WTC11 (cell line): ENCODE measurements around the gene PDZD2. TPM values are rescaled to one million over a fixed set of nuclear protein-coding genes. Genes with fewer than 3 reads are reported as not detected.

ENCODE experiments used
- ATAC-seq: fragments of 200-7000 bp; cut with Tn5 transposase; 2 replicates; pipeline ENCODE4 v1.10.0; 2021; ENCODE audit warnings: mild to moderate bottlenecking, moderate library complexity
- CTCF ChIA-PET: fragments of 300-600 bp; sonication (Branson Sonifier 250); formaldehyde crosslinking; loops from one replicate; lab custom pipeline; 2021; ENCODE audit warnings: antibody characterized with exemption; lab: Charles Lee
- POLR2A ChIA-PET: fragments of 350-600 bp; sonication (Branson Sonifier 250); formaldehyde crosslinking; loops from one replicate; lab custom pipeline; 2021; ENCODE audit warnings: antibody characterized with exemption; lab: Charles Lee
- DNase-seq: peaks from one replicate; pipeline ENCODE4 v3.0.0; 2021; ENCODE audit warnings: low spot score
- H3K27ac Mint-ChIP-seq: 2 replicates; pipeline ENCODE4 v1.8.0; 2021; ENCODE audit warnings: mixed read lengths
- H3K27me3 Mint-ChIP-seq: 2 replicates; pipeline ENCODE4 v1.8.0; 2021; ENCODE audit warnings: low read depth, mild to moderate bottlenecking, moderate library complexity, mixed read lengths
- H3K36me3 Mint-ChIP-seq: 2 replicates; pipeline ENCODE4 v1.8.0; 2021; ENCODE audit warnings: mixed read lengths
- H3K4me1 Mint-ChIP-seq: 2 replicates; pipeline ENCODE4 v1.8.0; 2022; ENCODE audit warnings: mixed read lengths
- H3K4me3 Mint-ChIP-seq: 2 replicates; pipeline ENCODE4 v1.8.0; 2021; ENCODE audit warnings: mild to moderate bottlenecking, moderate library complexity, mixed read lengths
- H3K9me3 Mint-ChIP-seq: 2 replicates; pipeline ENCODE4 v1.8.0; 2021; ENCODE audit warnings: mixed read lengths
- AFF4 ChIP-seq: sonication (generic); formaldehyde crosslinking; IDR thresholded peaks from 2 replicates; pipeline ENCODE4 v1.8.1; 2023; ENCODE audit warnings: mild to moderate bottlenecking, missing genetic modification reagents, borderline replicate concordance
- CBFB ChIP-seq: sonication (generic); formaldehyde crosslinking; IDR thresholded peaks from 2 replicates; pipeline ENCODE4 v1.8.1; 2022; ENCODE audit warnings: mild to moderate bottlenecking, low read depth, missing genetic modification reagents
- CREB1 ChIP-seq: sonication (generic); formaldehyde crosslinking; IDR thresholded peaks from 2 replicates; pipeline ENCODE4 v1.8.0; 2023; ENCODE audit warnings: mild to moderate bottlenecking, missing genetic modification reagents
- EMX1 ChIP-seq: fragments of 250-450 bp; sonication (Bioruptor Pico); IDR thresholded peaks from 2 replicates; pipeline ENCODE4 v1.8.0; 2021; ENCODE audit warnings: mild to moderate bottlenecking
- JAZF1 ChIP-seq: fragments of 250-450 bp; sonication (Bioruptor Pico); IDR thresholded peaks from 2 replicates; pipeline ENCODE4 v1.9.0; 2021; ENCODE audit warnings: moderate library complexity, mild to moderate bottlenecking, inconsistent platforms
- NFATC4 ChIP-seq: fragments of 250-450 bp; sonication (Bioruptor Pico); IDR thresholded peaks from 2 replicates; pipeline ENCODE4 v1.9.0; 2021; ENCODE audit warnings: mild to moderate bottlenecking
- NFYB ChIP-seq: sonication (generic); formaldehyde crosslinking; conservative IDR thresholded peaks from 2 replicates; pipeline ENCODE4 v1.8.0; 2022; ENCODE audit warnings: low read depth, missing genetic modification reagents
- NR3C1 ChIP-seq: sonication (generic); formaldehyde crosslinking; conservative IDR thresholded peaks from 2 replicates; pipeline ENCODE4 v1.8.1; 2023; ENCODE audit warnings: low read depth, mild to moderate bottlenecking, missing genetic modification reagents
- OVOL2 ChIP-seq: fragments of 250-450 bp; sonication (Bioruptor Pico); IDR thresholded peaks from 2 replicates; pipeline ENCODE4 v1.9.0; 2021; ENCODE audit warnings: mild to moderate bottlenecking, borderline replicate concordance
- SMAD3 ChIP-seq: sonication (generic); formaldehyde crosslinking; IDR thresholded peaks from 2 replicates; pipeline ENCODE4 v1.8.0; 2022; ENCODE audit warnings: missing genetic modification reagents, mild to moderate bottlenecking, borderline replicate concordance
- TEAD1 ChIP-seq: sonication (generic); formaldehyde crosslinking; IDR thresholded peaks from 2 replicates; pipeline ENCODE4 v1.8.0; 2022; ENCODE audit warnings: mild to moderate bottlenecking, missing genetic modification reagents
- USF1 ChIP-seq: sonication (generic); formaldehyde crosslinking; IDR thresholded peaks from 2 replicates; pipeline ENCODE4 v1.8.0; 2022; ENCODE audit warnings: mild to moderate bottlenecking, missing genetic modification reagents
- ZNF138 ChIP-seq: sonication (generic); formaldehyde crosslinking; conservative IDR thresholded peaks from 2 replicates; pipeline ENCODE4 v1.8.1; 2022; ENCODE audit warnings: mild to moderate bottlenecking, moderate library complexity, missing genetic modification reagents
- ZNF219 ChIP-seq: sonication (generic); formaldehyde crosslinking; IDR thresholded peaks from 2 replicates; pipeline ENCODE4 v1.8.0; 2023; ENCODE audit warnings: missing genetic modification reagents, mild to moderate bottlenecking, borderline replicate concordance
- ZNF263 ChIP-seq: sonication (generic); formaldehyde crosslinking; IDR thresholded peaks from 2 replicates; pipeline ENCODE4 v1.8.1; 2022; ENCODE audit warnings: low read depth, mild to moderate bottlenecking, moderate library complexity, missing genetic modification reagents
- ZNF396 ChIP-seq: fragments of 250-450 bp; sonication (Bioruptor Pico); IDR thresholded peaks from 2 replicates; pipeline ENCODE4 v1.8.0; 2021; ENCODE audit warnings: mild to moderate bottlenecking, moderate library complexity, borderline replicate concordance
- total RNA-seq: library from RNA; stranded (reverse); gene quantifications from 3 replicates; pipeline ENCODE4 v1.2.3, GENCODE V29; 2021
- TF ChIP-seq, protein P1 (sequence below): fragments of 250-450 bp; sonication (Bioruptor Pico); conservative IDR thresholded peaks from 2 replicates; pipeline ENCODE4 v1.9.0; 2021; ENCODE audit warnings: mild to moderate bottlenecking

Gene PDZD2
- total RNA-seq, 1 experiment from 2014 or later, result 11.4 TPM

DNA sequence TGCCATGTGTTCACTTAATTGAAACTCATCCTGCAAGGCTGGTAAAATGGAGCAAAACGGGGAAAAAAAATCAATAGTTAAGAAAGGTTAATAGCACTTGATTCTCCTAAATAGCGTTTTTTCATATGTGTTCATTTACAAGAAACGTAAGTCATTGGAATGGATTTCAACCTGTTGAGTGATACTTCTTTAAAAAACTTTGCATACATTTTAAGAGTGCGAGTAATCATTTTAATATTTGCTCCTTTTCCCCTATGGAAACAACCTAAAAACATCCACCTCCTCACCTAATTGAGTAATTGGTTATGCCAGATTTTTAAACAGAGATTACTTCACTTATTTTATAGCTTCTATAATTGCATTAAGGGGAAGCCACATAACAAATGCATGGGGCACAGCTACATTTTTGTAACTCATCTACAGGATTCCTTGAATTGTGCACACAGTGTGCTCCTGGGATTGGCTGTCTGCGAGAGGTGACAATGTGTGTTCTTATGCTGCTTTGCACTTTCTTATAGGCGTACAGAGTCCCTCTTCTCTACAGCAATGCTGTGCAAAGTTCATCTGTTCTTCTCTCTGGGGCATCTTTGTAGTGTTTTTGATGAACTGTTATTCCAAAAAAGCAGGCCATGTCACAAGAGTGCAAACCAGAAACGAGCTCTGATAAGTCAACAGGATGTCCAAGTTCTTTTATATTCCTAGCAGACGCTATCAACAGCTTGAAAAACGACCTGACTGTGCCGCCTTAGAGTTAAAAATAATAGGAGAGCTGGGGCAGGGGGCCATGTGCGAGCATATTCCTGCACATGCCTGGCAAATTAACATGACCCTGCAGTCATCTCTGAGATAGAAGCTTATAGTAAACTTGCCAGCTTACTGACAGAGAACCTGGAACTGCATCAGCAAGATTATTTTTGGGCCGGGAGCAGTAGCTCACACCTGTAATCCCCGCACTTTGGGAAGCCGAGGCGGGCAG lies 417.2 kb downstream of the PDZD2 start:
- Mint-ChIP-seq H3K4me1 (peaks cover 20% of the 10 kb centered on the region), H3K4me3 (no peak overlapping the region), H3K36me3 (peaks cover 23% of the 10 kb centered on the region), H3K27me3 (no peaks in the 10 kb centered on the region), H3K9me3 (no peaks in the 10 kb centered on the region), H3K27ac (no peak overlapping the region)
- no peak for TF ChIP-seq CBFB (CRISPR knock-in tag)
- no peak for TF ChIP-seq AFF4 (CRISPR knock-in tag)
- no peak for TF ChIP-seq NFATC4
- no peak for TF ChIP-seq OVOL2 (CRISPR knock-in tag)
- TF ChIP-seq, protein P1, sequence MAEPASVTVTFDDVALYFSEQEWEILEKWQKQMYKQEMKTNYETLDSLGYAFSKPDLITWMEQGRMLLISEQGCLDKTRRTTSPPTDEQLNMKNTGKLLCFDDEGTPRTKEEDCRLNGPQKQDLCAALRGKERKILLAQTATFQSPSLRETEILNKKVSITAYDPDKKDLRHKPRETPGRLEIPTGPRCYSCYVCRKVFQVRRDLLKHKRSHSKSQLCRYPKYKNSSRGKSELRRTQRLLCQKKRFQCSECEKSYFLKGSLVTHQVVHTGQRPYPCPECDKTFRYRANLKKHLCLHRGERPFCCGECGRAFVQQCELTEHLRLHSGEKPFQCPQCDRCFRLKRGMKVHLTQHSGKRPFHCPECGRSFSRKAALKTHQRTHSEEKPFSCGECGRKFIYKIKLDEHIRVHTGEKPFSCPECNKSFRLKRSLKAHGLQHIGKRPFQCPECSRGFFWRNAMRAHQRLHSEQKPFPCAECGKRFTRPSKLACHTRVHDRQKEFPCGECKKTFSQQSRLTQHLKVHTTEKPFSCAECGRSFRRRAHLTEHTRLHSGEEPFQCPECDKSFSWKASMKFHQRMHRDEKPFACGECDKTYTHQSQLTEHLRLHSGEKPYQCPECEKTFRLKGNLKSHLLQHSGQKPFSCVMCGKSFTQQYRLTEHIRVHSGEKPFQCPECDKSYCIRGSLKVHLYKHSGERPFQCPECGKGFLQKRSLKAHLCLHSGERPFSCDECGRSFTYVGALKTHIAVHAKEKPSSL, result no peak
- TF ChIP-seq USF1, result no peak
- no peak for TF ChIP-seq CREB1 (CRISPR knock-in tag)
- TF ChIP-seq NR3C1, result no peak
- ChIA-PET CTCF (interaction anchor here (0.7 to 1.3 kb wide), 5 partner anchors 10 to 499 kb away, joined by 3 to 5 read pairs (median 3); no protein-coding TSS in a partner anchor), POLR2A (no interaction called here)
- DNase-seq (no peak), ATAC-seq (no peak)

DNA sequence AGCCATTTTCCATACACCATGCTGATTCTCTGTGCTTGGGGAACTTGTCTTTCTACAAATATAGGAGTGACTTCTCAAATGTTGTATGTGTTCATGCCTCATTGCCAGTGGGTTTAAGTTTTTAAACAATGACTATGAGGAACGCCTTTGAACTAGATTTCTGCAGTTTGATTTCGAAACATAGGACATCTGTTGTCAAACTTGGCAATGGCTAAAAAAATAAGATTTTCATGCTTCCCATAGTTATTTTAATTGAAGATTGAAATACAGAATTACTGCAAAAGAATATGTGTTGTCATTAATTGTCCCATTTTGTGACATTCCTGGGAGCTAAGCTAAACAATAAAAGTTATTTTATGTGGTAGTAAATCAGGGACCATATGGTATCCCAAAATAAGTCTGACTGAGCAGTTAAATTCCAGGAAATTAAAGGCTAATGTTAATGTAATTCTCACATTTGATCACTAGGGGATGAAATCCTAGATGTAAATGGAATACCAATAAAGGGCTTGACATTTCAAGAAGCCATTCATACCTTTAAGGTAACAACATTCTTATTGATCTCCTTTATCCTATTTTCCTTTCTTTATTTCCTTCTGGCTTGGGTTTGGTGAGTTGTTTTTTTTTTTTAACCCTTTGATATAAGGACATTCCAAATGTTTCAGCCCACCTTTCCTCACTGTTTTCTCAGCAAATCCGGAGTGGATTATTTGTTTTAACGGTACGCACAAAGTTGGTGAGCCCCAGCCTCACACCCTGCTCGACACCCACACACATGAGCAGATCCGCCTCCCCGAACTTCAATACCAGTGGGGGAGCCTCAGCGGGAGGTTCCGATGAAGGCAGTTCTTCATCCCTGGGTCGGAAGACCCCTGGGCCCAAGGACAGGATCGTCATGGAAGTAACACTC lies 418.5 kb downstream of the PDZD2 start:
- no peak for DNase-seq
- Mint-ChIP-seq H3K4me1 (peaks cover 7% of the 10 kb centered on the region), H3K4me3 (no peak overlapping the region), H3K27ac (no peak overlapping the region), H3K36me3 (peaks cover 25% of the 10 kb centered on the region), H3K27me3 (no peaks in the 10 kb centered on the region), H3K9me3 (no peaks in the 10 kb centered on the region)
- POLR2A ChIA-PET, result no interaction called here
- no peak for TF ChIP-seq ZNF138 (CRISPR knock-in tag)
- TF ChIP-seq TEAD1 (CRISPR knock-in tag), result no peak
- TF ChIP-seq NFYB, result no peak
- TF ChIP-seq ZNF219, result no peak
- no peak for TF ChIP-seq JAZF1
- no peak for TF ChIP-seq SMAD3
- no peak for TF ChIP-seq ZNF263 (CRISPR knock-in tag)
- no peak for TF ChIP-seq ZNF396 (CRISPR knock-in tag)
- no peak for TF ChIP-seq EMX1 (CRISPR knock-in tag)
- CTCF ChIA-PET, result interaction anchor here (1.0 to 1.8 kb wide), 4 partner anchors 19 to 500 kb away, joined by 3 to 5 read pairs (median 4); no protein-coding TSS in a partner anchor
- no peak for ATAC-seq
